HCT116 (cell line): ENCODE data around the gene DHRSX. TPM values are rescaled to one million over a fixed set of nuclear protein-coding genes. Genes with fewer than 3 reads are reported as not detected.
"Not testable (repeated sequence)": the region's sequence is repeated elsewhere in the genome, so short reads cannot be mapped to it uniquely, and the experiment has no call there.

Source experiments
- ATAC-seq: fragments of 200-7000 bp; cut with Tn5 transposase; 2 replicates; pipeline ENCODE4 v1.9.1; 2020; ENCODE audit warnings: mild to moderate bottlenecking, moderate library complexity
- BruUV-seq: library from RNA; stranded (reverse); fragments of 400-500 nt; replicated peaks from 2 replicates; lab custom pipeline; 2021; lab: Mats Ljungman, UMichigan
- CTCF ChIA-PET: fragments of 300-600 bp; sonication (Branson Sonifier 250); formaldehyde crosslinking; loops from one replicate; lab custom pipeline; 2021; ENCODE audit warnings: antibody characterized with exemption; lab: Charles Lee
- POLR2A ChIA-PET: fragments of 300-600, 350-600 bp; sonication (Branson Sonifier 250); formaldehyde crosslinking; loops from one replicate; lab custom pipeline; 2021; ENCODE audit warnings: antibody characterized with exemption; lab: Charles Lee
- RAD21 ChIA-PET, 2 experiments: fragments of 300-600 bp; sonication (Branson Sonifier 250); formaldehyde crosslinking; loops; one replicate each; lab custom pipeline; 2023; ENCODE audit warnings: low total read pairs in 2 of 2; ENCODE audit not compliant: uncharacterized antibody in 2 of 2, unreplicated experiment in 2 of 2, low non-redundant PET in 1 of 2; lab: Charles Lee
- DNase-seq: peaks from one replicate; pipeline ENCODE4 v3.0.0-alpha.2; 2010; ENCODE audit warnings: low read depth, low spot score
- H2AFZ ChIP-seq: fragments of 200-600 bp; shearing (Covaris generic), sonication (generic); 2 replicates; pipeline ENCODE4 v1.6.1; 2017; ENCODE audit warnings: low read depth, mixed run types, mixed read lengths, antibody characterized with exemption, low read length; ENCODE audit not compliant: poor library complexity, severe bottlenecking
- H3K27ac ChIP-seq: 2 replicates; pipeline ENCODE4 v1.5.1; 2012; ENCODE audit warnings: low read depth, low read length
- H3K27me3 ChIP-seq: fragments of 200-600 bp; sonication (generic); 2 replicates; pipeline ENCODE4 v1.6.1; 2016; ENCODE audit warnings: mixed run types, low read length, mixed read lengths; ENCODE audit not compliant: insufficient read depth
- H3K36me3 ChIP-seq, 2 experiments: fragments of 200-500 bp in 1 of 2; fragments of 200-600 bp in 1 of 2; sonication (Bioruptor generic) in 1 of 2; sonication (generic) in 1 of 2; 2 replicates each; pipeline versions ENCODE4 v1.5.1 to v1.6.1; 2014 to 2016; ENCODE audit warnings: low read length in 2 of 2, inconsistent platforms in 1 of 2, mixed read lengths in 1 of 2, mixed run types in 1 of 2; ENCODE audit not compliant: insufficient read depth in 2 of 2, control insufficient read depth in 1 of 2
- H3K4me1 ChIP-seq, 2 experiments: fragments of 200-600 bp in 1 of 2; sonication (generic) in 1 of 2; 2 replicates each; pipeline versions ENCODE4 v1.5.1 to v1.6.1; 2012 to 2017; ENCODE audit warnings: low read length in 2 of 2, inconsistent platforms in 1 of 2, mild to moderate bottlenecking in 1 of 2, mixed read lengths in 1 of 2, mixed run types in 1 of 2, moderate library complexity in 1 of 2; ENCODE audit not compliant: insufficient read depth in 2 of 2, control insufficient read depth in 1 of 2
- H3K4me2 ChIP-seq: fragments of 200-600 bp; sonication (generic); 2 replicates; pipeline ENCODE4 v1.6.1; 2017; ENCODE audit warnings: mixed run types, low read length, mixed read lengths
- H3K4me3 ChIP-seq, 2 experiments: fragments of 200-600 bp in 1 of 2; sonication (generic) in 1 of 2; replicated peaks in 1 of 2; 2 replicates each; pipeline ENCODE4 v1.5.1; 2011 to 2016; ENCODE audit warnings: low read length in 2 of 2, control low read depth in 1 of 2, low read depth in 1 of 2, mild to moderate bottlenecking in 1 of 2, mixed read lengths in 1 of 2, mixed run types in 1 of 2
- H3K79me2 ChIP-seq: fragments of 200-600 bp; sonication (generic); 2 replicates; pipeline ENCODE4 v1.6.1; 2017; ENCODE audit warnings: mild to moderate bottlenecking, mixed run types, low read length, moderate library complexity, mixed read lengths; ENCODE audit not compliant: insufficient read depth
- H3K9ac ChIP-seq: fragments of 200-600 bp; sonication (generic); 2 replicates; pipeline ENCODE4 v1.6.1; 2016; ENCODE audit warnings: low read length, mixed read lengths
- H3K9me2 ChIP-seq: fragments of 200-600 bp; sonication (generic), shearing (Covaris generic); 2 replicates; pipeline ENCODE4 v1.6.1; 2017; ENCODE audit warnings: mixed run types, mild to moderate bottlenecking, moderate library complexity; ENCODE audit not compliant: insufficient read depth
- H3K9me3 ChIP-seq, 2 experiments: fragments of 200-500 bp in 1 of 2; fragments of 200-600 bp in 1 of 2; sonication (Bioruptor generic) in 1 of 2; sonication (generic) in 1 of 2; 2 replicates each; pipeline ENCODE4 v1.6.1; 2014 to 2017; ENCODE audit warnings: low read length in 2 of 2, mixed read lengths in 2 of 2, inconsistent platforms in 1 of 2, low read depth in 1 of 2, mild to moderate bottlenecking in 1 of 2, mixed run types in 1 of 2, moderate library complexity in 1 of 2; ENCODE audit not compliant: control insufficient read depth in 1 of 2, insufficient read depth in 1 of 2
- H4K20me1 ChIP-seq: fragments of 200-600 bp; sonication (generic), shearing (Covaris generic); 2 replicates; pipeline ENCODE4 v1.6.1; 2017; ENCODE audit warnings: mixed run types, mild to moderate bottlenecking, moderate library complexity; ENCODE audit not compliant: insufficient read depth
- CBX3 ChIP-seq: IDR thresholded peaks from 2 replicates; pipeline ENCODE4 v1.6.1; 2012; ENCODE audit warnings: low read depth
- EGR1 ChIP-seq: IDR thresholded peaks from 2 replicates; pipeline ENCODE4 v1.6.1; 2012; ENCODE audit warnings: low read depth
- JUND ChIP-seq: IDR thresholded peaks from 2 replicates; pipeline ENCODE4 v1.6.1; 2012
- POLR2AphosphoS5 ChIP-seq: IDR thresholded peaks from 2 replicates; pipeline ENCODE4 v1.6.1; 2011; ENCODE audit warnings: mild to moderate bottlenecking, low read depth, low read length, moderate library complexity
- TCF7L2 ChIP-seq: IDR thresholded peaks from 2 replicates; pipeline ENCODE4 v1.7.0; 2011; ENCODE audit warnings: borderline replicate concordance, inconsistent platforms; ENCODE audit not compliant: insufficient read depth, insufficient read length; ENCODE audit errors: extremely low read depth
- YY1 ChIP-seq: IDR thresholded peaks from 2 replicates; pipeline ENCODE4 v1.6.1; 2011; ENCODE audit warnings: low read length, low read depth, moderate library complexity, mild to moderate bottlenecking; ENCODE audit not compliant: insufficient replicate concordance; ENCODE audit errors: extremely low read depth
- ZBTB33 ChIP-seq: IDR thresholded peaks from 2 replicates; pipeline ENCODE4 v1.6.1; 2011; ENCODE audit warnings: mild to moderate bottlenecking, low read length, moderate library complexity; ENCODE audit not compliant: insufficient replicate concordance; ENCODE audit errors: extremely low read depth
- ZFX ChIP-seq: fragments of 450-650 bp; IDR thresholded peaks from 2 replicates; pipeline ENCODE4 v1.6.1; 2017
- intact Hi-C: fragments of 100-400 bp; cut with micrococcal nuclease; formaldehyde crosslinking; loops from 2 replicates; pipeline ENCODE4 v1.10.0; 2022
- total RNA-seq: library from RNA; stranded (reverse); gene quantifications from one replicate; pipeline ENCODE4 v1.2.1, GENCODE V29; 2021; ENCODE audit not compliant: unreplicated experiment

DHRSX gene
- total RNA-seq, 1 experiment from 2014 or later, result 11.9 TPM

- Histone ChIP-seq H3K4me3 (peak overlapping the region; percentile 47 to 57), H3K9ac (peak overlapping the region; percentile 69), H4K20me1 (no peaks in the 10 kb centered on the region), H3K79me2 (peaks cover 38% of the 10 kb centered on the region), H3K36me3 (no peaks in the 10 kb centered on the region), H2AFZ (no peak overlapping the region), H3K9me2 (no peaks in the 10 kb centered on the region), H3K4me2 (peak overlapping the region; percentile 86), H3K27ac (peak overlapping the region; percentile 92), H3K27me3 (no peaks in the 10 kb centered on the region), H3K4me1 (peaks cover 10 to 51% of the 10 kb centered on the region in 2 experiments; a peak in 3 of 4 replicates), H3K9me3 (no peaks in the 10 kb centered on the region)
- ATAC-seq (peak; percentile 71), DNase-seq (peak; percentile 99)
- ChIA-PET POLR2A (no interaction called here), CTCF (no interaction called here), RAD21 (no interaction called here)
- no TSS peak for BruUV-seq
- no peak for TF ChIP-seq CBX3
- no peak for TF ChIP-seq ZFX
- TF ChIP-seq EGR1, result no peak
- peak; percentile 68 for TF ChIP-seq YY1
- TF ChIP-seq POLR2AphosphoS5, result peak; percentile 37
- TF ChIP-seq JUND, result no peak
- no peak for TF ChIP-seq TCF7L2
- peak; percentile 49 for TF ChIP-seq ZBTB33
- intact Hi-C loops, result loop anchor here (1.0 to 2.0 kb wide), 6 partner anchors 10 to 791 kb away; no protein-coding TSS in a partner anchor
Observed at GRCh38 chrX:2463973-2464676, 36.7 kb downstream of the DHRSX start.

GRCh38 chrX:2463481-2463880 is 37.3 kb downstream of the DHRSX start:
- Histone ChIP-seq H3K27ac (peak overlapping the region; percentile 92), H3K9ac (peak overlapping the region; percentile 69), H3K79me2 (peaks cover 36% of the 10 kb centered on the region), H3K4me2 (peak overlapping the region; percentile 86), H3K4me1 (peaks cover 10 to 44% of the 10 kb centered on the region in 2 experiments; a peak in 3 of 4 replicates), H3K4me3 (peak overlapping the region; percentile 47 to 57)
- H3K36me3 ChIP-seq, H4K20me1 ChIP-seq, H3K27me3 ChIP-seq, intact Hi-C loops, DNase-seq, POLR2A ChIA-PET, H3K9me2 ChIP-seq, BruUV-seq, H2AFZ ChIP-seq, CTCF ChIA-PET, RAD21 ChIA-PET, H3K9me3 ChIP-seq: not testable (repeated sequence)
- ATAC-seq, result peak; percentile 17
